ENCODE data around the gene EXOSC1. TPM values are rescaled to one million over a fixed set of nuclear protein-coding genes. Genes with fewer than 3 reads are reported as not detected.

Gene EXOSC1
- total and polyA plus RNA-seq, 8 donors: 27.2 to 43.1 (median 38.5) TPM

GRCh38 chr10:97468162-97468561 lies 22.4 kb upstream of the EXOSC1 start:
- no peak for TF ChIP-seq CTCF (IDR thresholded peaks at IDR 0.05)
- peaks cover 0 to 97% of the 10 kb centered on the region in 2 donors for H3K36me3 ChIP-seq
- H3K4me3 ChIP-seq: no peak overlapping the region
- H3K9me3 ChIP-seq: no peaks in the 10 kb centered on the region
- ATAC-seq (no peak), DNase-seq (no peak)
- H3K4me1 ChIP-seq: peaks cover 0 to 16% of the 10 kb centered on the region in 2 donors
- H3K27me3 ChIP-seq: no peaks in the 10 kb centered on the region
- no peak overlapping the region for H3K27ac ChIP-seq
- intact Hi-C loops (cut with DNase I): no loop called here

- H3K4me1 ChIP-seq: peaks cover 0 to 16% of the 10 kb centered on the region in 2 donors
- no peak overlapping the region for H3K27ac ChIP-seq
- H3K36me3 ChIP-seq: peaks cover 6 to 97% of the 10 kb centered on the region in 2 donors
- intact Hi-C loops (cut with DNase I): no loop called here
- DNase-seq (no peak), ATAC-seq (no peak)
- no peaks in the 10 kb centered on the region for H3K9me3 ChIP-seq
- H3K4me3 ChIP-seq: no peak overlapping the region
- no peaks in the 10 kb centered on the region for H3K27me3 ChIP-seq
- no peak for TF ChIP-seq CTCF (IDR thresholded peaks at IDR 0.05)
Observed at GRCh38 chr10:97466755-97467154, 20.9 kb upstream of the EXOSC1 start.

GRCh38 chr10:97465982-97466381 lies 20.2 kb upstream of the EXOSC1 start:
- H3K36me3 ChIP-seq: peaks cover 6 to 99% of the 10 kb centered on the region in 2 donors
- no peak for TF ChIP-seq CTCF (IDR thresholded peaks at IDR 0.05)
- no peaks in the 10 kb centered on the region for H3K27me3 ChIP-seq
- ATAC-seq: no peak
- intact Hi-C loops (cut with DNase I): no loop called here
- DNase-seq: no peak
- H3K9me3 ChIP-seq: no peaks in the 10 kb centered on the region
- no peak overlapping the region for H3K27ac ChIP-seq
- H3K4me1 ChIP-seq: peaks cover 0 to 16% of the 10 kb centered on the region in 2 donors
- no peak overlapping the region for H3K4me3 ChIP-seq

- peaks cover 0 to 16% of the 10 kb centered on the region in 2 donors for H3K4me1 ChIP-seq
- no peaks in the 10 kb centered on the region for H3K9me3 ChIP-seq
- no peak for ATAC-seq
- intact Hi-C loops (cut with DNase I): loop anchor here in 1 of 2 donors (5.0 kb wide), 1 partner anchor 88 kb away; no protein-coding TSS in a partner anchor
- no peak for TF ChIP-seq CTCF (IDR thresholded peaks at IDR 0.05)
- peaks cover 6 to 100% of the 10 kb centered on the region in 2 donors for H3K36me3 ChIP-seq
- peak overlapping the region; percentile 44 to 45 for H3K27ac ChIP-seq
- no peak overlapping the region for H3K4me3 ChIP-seq
- no peaks in the 10 kb centered on the region for H3K27me3 ChIP-seq
- DNase-seq: no peak
Observed at GRCh38 chr10:97464226-97464625, 18.4 kb upstream of the EXOSC1 start.

GRCh38 chr10:97463363-97464132 lies 17.7 kb upstream of the EXOSC1 start:
- Histone ChIP-seq H3K27ac (peak overlapping the region; percentile 44 to 45), H3K4me1 (peaks cover 0 to 16% of the 10 kb centered on the region in 2 donors), H3K9me3 (no peaks in the 10 kb centered on the region), H3K4me3 (no peak overlapping the region), H3K27me3 (no peaks in the 10 kb centered on the region), H3K36me3 (peaks cover 6 to 100% of the 10 kb centered on the region in 2 donors)
- ATAC-seq (peak; percentile 89), DNase-seq (peak in 3 of 4 donors; percentile 19 to 55 (median 52))
- TF ChIP-seq CTCF (IDR thresholded peaks at IDR 0.05): peak; percentile 71 to 72
- intact Hi-C loops (cut with DNase I): loop anchor here in 1 of 2 donors (5.0 kb wide), 1 partner anchor 89 kb away; no protein-coding TSS in a partner anchor

All from left lung (tissue), 10 donors.